ENCODE data around the gene PHACTR3.
A peak's percentile ranks its signal among the peaks of the same experiment; 100 is the strongest.
"Not testable (repeated sequence)": the region's sequence is repeated elsewhere in the genome, so short reads cannot be mapped to it uniquely, and the experiment has no call there.

Gene PHACTR3

GRCh38 chr20:59850018-59850641, 245.8 kb downstream of the PHACTR3 start:
- TF ChIP-seq, protein P1, sequence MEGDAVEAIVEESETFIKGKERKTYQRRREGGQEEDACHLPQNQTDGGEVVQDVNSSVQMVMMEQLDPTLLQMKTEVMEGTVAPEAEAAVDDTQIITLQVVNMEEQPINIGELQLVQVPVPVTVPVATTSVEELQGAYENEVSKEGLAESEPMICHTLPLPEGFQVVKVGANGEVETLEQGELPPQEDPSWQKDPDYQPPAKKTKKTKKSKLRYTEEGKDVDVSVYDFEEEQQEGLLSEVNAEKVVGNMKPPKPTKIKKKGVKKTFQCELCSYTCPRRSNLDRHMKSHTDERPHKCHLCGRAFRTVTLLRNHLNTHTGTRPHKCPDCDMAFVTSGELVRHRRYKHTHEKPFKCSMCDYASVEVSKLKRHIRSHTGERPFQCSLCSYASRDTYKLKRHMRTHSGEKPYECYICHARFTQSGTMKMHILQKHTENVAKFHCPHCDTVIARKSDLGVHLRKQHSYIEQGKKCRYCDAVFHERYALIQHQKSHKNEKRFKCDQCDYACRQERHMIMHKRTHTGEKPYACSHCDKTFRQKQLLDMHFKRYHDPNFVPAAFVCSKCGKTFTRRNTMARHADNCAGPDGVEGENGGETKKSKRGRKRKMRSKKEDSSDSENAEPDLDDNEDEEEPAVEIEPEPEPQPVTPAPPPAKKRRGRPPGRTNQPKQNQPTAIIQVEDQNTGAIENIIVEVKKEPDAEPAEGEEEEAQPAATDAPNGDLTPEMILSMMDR (IDR thresholded peaks at IDR 0.05), result peak; percentile 70
- H3K9ac ChIP-seq, result no peak overlapping the region
- no peak overlapping the region for H3K4me2 ChIP-seq (ENCODE audit: low read length)
- H3K27ac ChIP-seq, result no peak overlapping the region
- H3K36me3 ChIP-seq (ENCODE audit: control insufficient read depth, insufficient read depth, low read length), result no peaks in the 10 kb centered on the region
- no peaks in the 10 kb centered on the region for H3K9me3 ChIP-seq (ENCODE audit: control insufficient read depth, low read length)
- H3K27me3 ChIP-seq (ENCODE audit: control insufficient read depth, insufficient read depth, low read length), result no peaks in the 10 kb centered on the region
- H2AFZ ChIP-seq, result no peak overlapping the region
- no peaks in the 10 kb centered on the region for H3K4me1 ChIP-seq
- no peak overlapping the region for H3K4me3 ChIP-seq (ENCODE audit: low read depth, low read length)
- H3K79me2 ChIP-seq, result no peaks in the 10 kb centered on the region

DNA sequence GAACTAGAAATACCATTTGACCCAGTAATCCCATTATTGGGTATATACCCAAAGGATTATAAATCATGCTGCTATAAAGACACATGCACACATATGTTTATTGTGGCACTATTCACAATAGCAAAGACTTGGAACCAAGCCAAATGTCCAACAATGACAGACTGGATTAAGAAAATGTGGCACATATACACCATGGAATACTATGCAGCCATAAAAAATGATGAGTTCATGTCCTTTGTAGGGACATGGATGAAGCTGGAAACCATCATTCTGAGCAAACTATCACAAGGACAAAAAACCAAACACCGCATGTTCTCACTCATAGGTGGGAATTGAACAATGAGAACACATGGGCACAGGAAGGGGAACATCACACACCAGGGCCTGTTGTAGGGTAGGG, 252.2 kb downstream of the PHACTR3 start:
- not testable (repeated sequence) for H3K79me2 ChIP-seq; H3K9ac ChIP-seq; H3K4me1 ChIP-seq; H3K4me2 ChIP-seq (ENCODE audit: low read length); H3K4me3 ChIP-seq (ENCODE audit: low read depth, low read length); H3K27me3 ChIP-seq (ENCODE audit: control insufficient read depth, insufficient read depth, low read length); H3K9me3 ChIP-seq (ENCODE audit: control insufficient read depth, low read length); H3K36me3 ChIP-seq (ENCODE audit: control insufficient read depth, insufficient read depth, low read length); H2AFZ ChIP-seq; H3K27ac ChIP-seq

DNA sequence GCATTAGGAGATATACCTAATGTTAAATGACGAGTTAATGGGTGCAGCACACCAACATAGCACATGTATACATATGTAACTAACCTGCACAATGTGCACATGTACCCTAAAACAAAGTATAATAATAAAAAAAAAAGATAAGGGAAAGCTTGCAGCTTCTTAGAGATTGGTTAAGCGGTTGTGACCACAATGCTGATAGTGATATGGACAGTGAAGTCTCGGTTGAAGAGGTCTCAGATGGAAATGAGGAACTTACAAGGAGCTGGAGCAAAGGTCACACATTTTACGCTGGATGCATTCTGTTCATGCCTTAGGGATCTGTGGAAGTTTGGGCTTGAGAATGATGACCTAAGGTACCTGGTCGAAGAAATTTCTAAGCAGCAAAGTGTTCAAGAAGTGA, 252.6 kb downstream of the PHACTR3 start:
- not testable (repeated sequence) for H3K36me3 ChIP-seq (ENCODE audit: control insufficient read depth, insufficient read depth, low read length); H3K79me2 ChIP-seq

DNA sequence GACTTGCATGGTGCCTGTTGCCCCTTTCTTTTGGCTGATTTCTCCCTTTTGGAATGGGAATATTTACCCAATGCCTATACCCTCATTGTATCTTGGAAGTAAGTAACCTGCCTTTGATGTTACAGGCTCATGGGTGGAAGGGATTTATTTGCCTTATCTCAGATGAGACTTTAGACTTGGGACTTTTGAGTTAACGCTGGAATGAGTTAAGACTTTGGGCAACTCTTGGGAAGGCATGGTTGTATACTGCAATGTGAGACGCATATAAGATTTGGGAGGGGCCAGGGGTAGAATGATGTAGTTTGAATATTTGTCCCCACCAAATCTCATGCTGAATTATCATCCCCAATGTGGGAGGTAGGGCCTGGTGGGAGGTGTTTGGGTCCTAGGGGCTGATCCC, 253.6 kb downstream of the PHACTR3 start:
- Histone ChIP-seq H3K4me3 (ENCODE audit: low read depth, low read length) (no peak overlapping the region), H3K4me1 (no peaks in the 10 kb centered on the region), H3K4me2 (ENCODE audit: low read length) (no peak overlapping the region), H3K79me2 (no peaks in the 10 kb centered on the region), H3K9me3 (ENCODE audit: control insufficient read depth, low read length) (no peaks in the 10 kb centered on the region), H3K27me3 (ENCODE audit: control insufficient read depth, insufficient read depth, low read length) (no peaks in the 10 kb centered on the region), H3K36me3 (ENCODE audit: control insufficient read depth, insufficient read depth, low read length) (no peaks in the 10 kb centered on the region), H3K9ac (no peak overlapping the region), H2AFZ (no peak overlapping the region), H3K27ac (no peak overlapping the region)
- TF ChIP-seq, protein P1 (IDR thresholded peaks at IDR 0.05), result no peak

More for the DNA sequence above, 252.6 kb downstream of the PHACTR3 start:
- H2AFZ ChIP-seq; H3K27me3 ChIP-seq (ENCODE audit: control insufficient read depth, insufficient read depth, low read length); H3K4me3 ChIP-seq (ENCODE audit: low read depth, low read length); H3K4me2 ChIP-seq (ENCODE audit: low read length); H3K9me3 ChIP-seq (ENCODE audit: control insufficient read depth, low read length); H3K9ac ChIP-seq; H3K27ac ChIP-seq; H3K4me1 ChIP-seq: not testable (repeated sequence)

GRCh38 chr20:59858425-59858824, 254.1 kb downstream of the PHACTR3 start:
- H3K4me2 ChIP-seq (ENCODE audit: low read length), result no peak overlapping the region
- no peaks in the 10 kb centered on the region for H3K36me3 ChIP-seq (ENCODE audit: control insufficient read depth, insufficient read depth, low read length)
- no peaks in the 10 kb centered on the region for H3K79me2 ChIP-seq
- no peaks in the 10 kb centered on the region for H3K27me3 ChIP-seq (ENCODE audit: control insufficient read depth, insufficient read depth, low read length)
- no peak overlapping the region for H2AFZ ChIP-seq
- H3K9ac ChIP-seq, result no peak overlapping the region
- H3K4me1 ChIP-seq, result no peaks in the 10 kb centered on the region
- H3K27ac ChIP-seq, result no peak overlapping the region
- no peaks in the 10 kb centered on the region for H3K9me3 ChIP-seq (ENCODE audit: control insufficient read depth, low read length)
- TF ChIP-seq, protein P1 (IDR thresholded peaks at IDR 0.05), result no peak
- H3K4me3 ChIP-seq (ENCODE audit: low read depth, low read length), result no peak overlapping the region

- Histone ChIP-seq H3K4me2 (ENCODE audit: low read length) (no peak overlapping the region), H3K27ac (no peak overlapping the region), H3K36me3 (ENCODE audit: control insufficient read depth, insufficient read depth, low read length) (no peaks in the 10 kb centered on the region), H3K27me3 (ENCODE audit: control insufficient read depth, insufficient read depth, low read length) (no peaks in the 10 kb centered on the region), H3K9ac (no peak overlapping the region), H3K79me2 (no peaks in the 10 kb centered on the region), H3K4me3 (ENCODE audit: low read depth, low read length) (no peak overlapping the region), H3K9me3 (ENCODE audit: control insufficient read depth, low read length) (no peaks in the 10 kb centered on the region), H2AFZ (no peak overlapping the region), H3K4me1 (no peaks in the 10 kb centered on the region)
- TF ChIP-seq, protein P1 (IDR thresholded peaks at IDR 0.05), result no peak
These were observed 257.1 kb downstream of the PHACTR3 start for GRCh38 chr20:59861401-59861800.

Data from parathyroid adenoma (tissue), 2 donors.